HL-60 (cell line): ENCODE measurements around the gene VPS51.

Experiments
- CTCF ChIP-seq: IDR thresholded peaks from one replicate; pipeline ENCODE4 v1.5.1; 2011; ENCODE audit warnings: low read length, control low read depth, inconsistent platforms; ENCODE audit not compliant: insufficient read depth
- GABPA ChIP-seq: IDR thresholded peaks from 2 replicates; pipeline ENCODE4 v1.6.1; 2012; ENCODE audit warnings: low read depth
- POLR2AphosphoS5 ChIP-seq: IDR thresholded peaks from 2 replicates; pipeline ENCODE4 v1.6.1; 2012; ENCODE audit warnings: low read depth
- REST ChIP-seq: IDR thresholded peaks from 2 replicates; pipeline ENCODE4 v1.6.1; 2012; ENCODE audit warnings: low read depth; ENCODE audit not compliant: insufficient replicate concordance

- TF ChIP-seq REST (no peak), CTCF (no peak), POLR2AphosphoS5 (no peak), GABPA (no peak)
Observed at GRCh38 chr11:65147352-65148075, 51.5 kb downstream of the VPS51 start.
